Effector memory CD4-positive, alpha-beta T cell (primary cell): ENCODE data around the gene BTG4.

Experiments
- DNase-seq, 3 donors: peaks; one replicate each; pipeline ENCODE4 v3.0.0-alpha.2; 2020
- H3K27ac ChIP-seq: 2 replicates; pipeline ENCODE4 v1.7.0; 2013; ENCODE audit warnings: mild to moderate bottlenecking, low read length, moderate library complexity; ENCODE audit not compliant: insufficient read depth, poor library complexity, severe bottlenecking
- H3K27me3 ChIP-seq: replicated peaks from 2 replicates; pipeline ENCODE4 v1.7.0; 2013; ENCODE audit warnings: mild to moderate bottlenecking, low read length; ENCODE audit not compliant: insufficient read depth, control insufficient read depth, poor library complexity, severe bottlenecking
- H3K36me3 ChIP-seq: 2 replicates; pipeline ENCODE4 v1.7.0; 2013; ENCODE audit warnings: mild to moderate bottlenecking, low read length, moderate library complexity; ENCODE audit not compliant: control insufficient read depth, insufficient read depth
- H3K4me1 ChIP-seq: 2 replicates; pipeline ENCODE4 v1.7.0; 2013; ENCODE audit warnings: low read length, mild to moderate bottlenecking; ENCODE audit not compliant: control insufficient read depth, insufficient read depth, poor library complexity, severe bottlenecking
- H3K4me3 ChIP-seq: 2 replicates; pipeline ENCODE4 v1.7.0; 2013; ENCODE audit warnings: low read length, low read depth, mild to moderate bottlenecking; ENCODE audit not compliant: insufficient read depth, poor library complexity, severe bottlenecking
- H3K9me3 ChIP-seq: 2 replicates; pipeline ENCODE4 v1.7.0; 2013; ENCODE audit warnings: mild to moderate bottlenecking, low read length, moderate library complexity; ENCODE audit not compliant: control insufficient read depth
- total RNA-seq, 3 donors: gene quantifications; one replicate each; lab custom pipeline; 2026; lab: John Stamatoyannopoulos, UW

BTG4 gene
- total RNA-seq, result 0 reads per million in 3 donors

- H3K9me3 ChIP-seq, result no peaks in the 10 kb centered on the region
- H3K27me3 ChIP-seq, result peaks cover 32% of the 10 kb centered on the region
- H3K36me3 ChIP-seq, result no peaks in the 10 kb centered on the region
- no peak for DNase-seq
- H3K27ac ChIP-seq, result no peak within 1 kb of the TSS
- peaks cover 6% of the 10 kb centered on the region for H3K4me1 ChIP-seq
- no peak within 1 kb of the TSS for H3K4me3 ChIP-seq
Measured at GRCh38 chr11:111512296-111513239, at the start of gene BTG4. TSS of gene BTG4 (minus strand) at chr11:111512386. CDS start at chr11:111498776, 13,610 bp downstream.

GRCh38 chr11:111561791-111562325, 49.7 kb upstream of the BTG4 start:
- Histone ChIP-seq H3K27ac (no peak overlapping the region), H3K27me3 (no peaks in the 10 kb centered on the region), H3K36me3 (no peaks in the 10 kb centered on the region), H3K4me3 (no peak overlapping the region), H3K9me3 (no peaks in the 10 kb centered on the region), H3K4me1 (no peaks in the 10 kb centered on the region)
- DNase-seq, result no peak

DNA sequence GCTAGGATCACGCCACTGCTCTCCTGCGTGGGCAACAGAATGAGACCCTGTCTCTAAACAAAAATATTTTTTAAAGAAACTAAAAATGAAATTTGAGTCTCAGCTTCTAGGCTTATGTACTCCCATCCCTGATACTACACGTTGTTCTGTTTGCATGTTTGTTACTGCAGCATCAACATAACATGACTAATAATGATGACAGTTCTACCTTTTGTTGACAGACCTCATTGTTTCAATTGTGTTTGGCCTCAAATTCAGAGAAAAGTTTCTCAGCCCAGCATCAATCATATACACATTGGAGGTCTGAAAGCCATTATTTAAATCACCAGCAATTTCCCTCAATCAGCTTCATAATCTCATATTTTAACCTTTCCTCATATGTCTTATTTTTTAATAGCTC, 49.1 kb upstream of the BTG4 start:
- Histone ChIP-seq H3K27me3 (no peaks in the 10 kb centered on the region), H3K27ac (no peak overlapping the region), H3K9me3 (no peaks in the 10 kb centered on the region), H3K36me3 (no peaks in the 10 kb centered on the region), H3K4me1 (no peaks in the 10 kb centered on the region), H3K4me3 (no peak overlapping the region)
- DNase-seq, result no peak

- no peak overlapping the region for H3K27ac ChIP-seq
- no peaks in the 10 kb centered on the region for H3K4me1 ChIP-seq
- no peaks in the 10 kb centered on the region for H3K27me3 ChIP-seq
- H3K36me3 ChIP-seq, result no peaks in the 10 kb centered on the region
- H3K4me3 ChIP-seq, result no peak overlapping the region
- no peaks in the 10 kb centered on the region for H3K9me3 ChIP-seq
- DNase-seq, result no peak
Measured at GRCh38 chr11:111560800-111561199, 48.6 kb upstream of the BTG4 start.

- DNase-seq, result no peak
- Histone ChIP-seq H3K4me3 (no peak overlapping the region), H3K36me3 (no peaks in the 10 kb centered on the region), H3K27ac (no peak overlapping the region), H3K9me3 (no peaks in the 10 kb centered on the region), H3K4me1 (no peaks in the 10 kb centered on the region), H3K27me3 (no peaks in the 10 kb centered on the region)
Measured at GRCh38 chr11:111559800-111560464, 47.7 kb upstream of the BTG4 start.

- no peaks in the 10 kb centered on the region for H3K9me3 ChIP-seq
- no peaks in the 10 kb centered on the region for H3K27me3 ChIP-seq
- no peak overlapping the region for H3K27ac ChIP-seq
- no peaks in the 10 kb centered on the region for H3K4me1 ChIP-seq
- DNase-seq, result no peak
- H3K4me3 ChIP-seq, result no peak overlapping the region
- H3K36me3 ChIP-seq, result no peaks in the 10 kb centered on the region
Measured at GRCh38 chr11:111557425-111558111, 45.4 kb upstream of the BTG4 start.

DNA sequence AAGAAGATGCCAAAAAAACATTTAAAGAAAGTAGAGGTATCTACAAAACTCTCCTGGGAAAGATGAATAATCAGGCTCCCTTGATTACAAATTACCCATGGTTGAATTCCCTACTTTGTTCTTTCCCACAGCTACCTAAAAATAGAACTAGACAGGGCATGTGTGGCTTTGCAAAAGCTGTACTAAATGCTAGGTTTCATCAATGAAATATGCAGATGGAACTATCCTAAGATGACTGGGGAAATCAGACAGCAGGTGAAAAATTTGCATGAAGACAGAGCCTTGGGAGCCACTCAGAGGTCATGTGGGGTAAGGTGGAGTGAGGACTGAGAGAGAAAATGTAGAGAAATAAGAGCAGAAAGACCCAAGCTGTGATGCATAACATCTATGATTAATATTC, 43.1 kb upstream of the BTG4 start:
- DNase-seq, result no peak
- Histone ChIP-seq H3K27ac (no peak overlapping the region), H3K36me3 (no peaks in the 10 kb centered on the region), H3K4me3 (no peak overlapping the region), H3K27me3 (no peaks in the 10 kb centered on the region), H3K4me1 (no peaks in the 10 kb centered on the region), H3K9me3 (no peaks in the 10 kb centered on the region)

DNA sequence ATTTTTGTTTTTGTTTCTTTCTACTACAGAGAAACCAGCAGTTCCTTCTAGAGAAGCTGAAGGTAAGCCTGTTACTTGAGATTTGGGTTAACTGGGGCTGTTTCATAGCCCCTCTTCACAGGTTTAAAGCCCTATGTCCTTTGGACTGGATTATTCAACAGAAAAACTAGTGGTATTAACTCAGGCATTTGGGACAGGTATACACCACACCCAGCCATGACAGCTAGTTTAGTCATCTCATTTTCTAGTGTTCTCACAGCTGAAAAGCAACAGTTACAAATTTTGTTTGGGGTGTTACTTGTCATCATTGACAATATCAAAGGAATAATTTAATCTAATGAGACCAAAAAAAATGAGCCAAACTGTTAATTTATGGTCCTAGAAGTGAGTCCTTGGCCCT, 42.3 kb upstream of the BTG4 start:
- Histone ChIP-seq H3K4me1 (no peaks in the 10 kb centered on the region), H3K4me3 (no peak overlapping the region)

GRCh38 chr11:111550258-111550657, 38.1 kb upstream of the BTG4 start:
- no peaks in the 10 kb centered on the region for H3K9me3 ChIP-seq
- no peaks in the 10 kb centered on the region for H3K4me1 ChIP-seq
- H3K27ac ChIP-seq, result no peak overlapping the region
- no peaks in the 10 kb centered on the region for H3K36me3 ChIP-seq
- DNase-seq, result no peak
- no peak overlapping the region for H3K4me3 ChIP-seq
- H3K27me3 ChIP-seq, result no peaks in the 10 kb centered on the region

More for the DNA sequence above, 42.3 kb upstream of the BTG4 start:
- H3K9me3 ChIP-seq, result no peaks in the 10 kb centered on the region
- no peak for DNase-seq
- no peak overlapping the region for H3K27ac ChIP-seq
- no peaks in the 10 kb centered on the region for H3K36me3 ChIP-seq
- no peaks in the 10 kb centered on the region for H3K27me3 ChIP-seq
